ENCODE data around the gene AGBL3.

AGBL3 gene

DNA sequence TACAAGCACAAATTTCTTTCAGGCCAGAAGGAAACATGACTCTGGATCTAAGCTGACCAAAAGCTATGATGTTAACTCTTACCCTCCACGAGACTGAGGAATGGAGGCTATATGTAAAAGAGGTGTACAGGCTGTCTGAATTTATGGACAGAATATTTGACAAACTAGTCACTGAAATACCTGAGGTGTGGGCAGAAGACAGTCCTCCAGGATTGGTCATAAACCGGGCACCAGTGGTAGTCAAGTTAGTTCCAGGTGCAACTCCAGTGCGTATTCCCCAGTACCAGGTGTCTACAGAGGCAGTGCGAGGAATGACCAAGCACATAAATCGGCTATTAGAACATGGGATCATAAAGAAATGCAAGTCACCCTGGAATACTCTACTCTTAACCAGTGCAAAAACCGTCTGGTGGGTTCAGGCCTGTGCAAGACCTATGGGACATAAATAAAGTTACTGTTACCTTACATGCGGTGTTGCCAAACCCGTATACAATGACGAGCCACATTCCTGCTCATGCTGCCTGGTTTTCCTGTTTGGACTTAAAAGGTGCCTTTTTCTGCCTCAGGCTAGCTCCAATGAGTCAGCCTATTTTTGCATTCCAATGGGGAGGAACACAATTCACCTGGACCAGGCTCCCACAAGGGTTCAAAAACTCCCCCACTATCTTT is 190.9 kb downstream of the AGBL3 start:
- Histone ChIP-seq H3K4me1 (ENCODE audit: control insufficient read depth, insufficient read depth, low read length) (peaks cover 24% of the 10 kb centered on the region), H3K9ac (ENCODE audit: low read length) (no peak overlapping the region), H3K9me3 (ENCODE audit: control insufficient read depth, low read length) (peaks cover 7% of the 10 kb centered on the region), H3K27me3 (ENCODE audit: control insufficient read depth, insufficient read depth, low read length) (no peaks in the 10 kb centered on the region), H3K36me3 (ENCODE audit: control insufficient read depth, insufficient read depth, low read length) (no peaks in the 10 kb centered on the region), H3K4me3 (ENCODE audit: low read length) (no peak overlapping the region)

GRCh38 chr7:135178364-135178763 is 192.1 kb downstream of the AGBL3 start:
- no peaks in the 10 kb centered on the region for H3K36me3 ChIP-seq (ENCODE audit: control insufficient read depth, insufficient read depth, low read length)
- H3K9ac ChIP-seq (ENCODE audit: low read length) = no peak overlapping the region
- no peak overlapping the region for H3K4me3 ChIP-seq (ENCODE audit: low read length)
- peaks cover 24% of the 10 kb centered on the region for H3K4me1 ChIP-seq (ENCODE audit: control insufficient read depth, insufficient read depth, low read length)
- no peaks in the 10 kb centered on the region for H3K27me3 ChIP-seq (ENCODE audit: control insufficient read depth, insufficient read depth, low read length)
- H3K9me3 ChIP-seq (ENCODE audit: control insufficient read depth, low read length) = peaks cover 7% of the 10 kb centered on the region

- Histone ChIP-seq H3K4me1 (ENCODE audit: control insufficient read depth, insufficient read depth, low read length) (peaks cover 24% of the 10 kb centered on the region), H3K9me3 (ENCODE audit: control insufficient read depth, low read length) (peaks cover 7% of the 10 kb centered on the region)
Observed at GRCh38 chr7:135179321-135179925, 193.1 kb downstream of the AGBL3 start.

GRCh38 chr7:135180122-135180521 is 193.8 kb downstream of the AGBL3 start:
- Histone ChIP-seq H3K36me3 (ENCODE audit: control insufficient read depth, insufficient read depth, low read length) (no peaks in the 10 kb centered on the region), H3K4me3 (ENCODE audit: low read length) (peak overlapping the region; percentile 27), H3K9ac (ENCODE audit: low read length) (no peak overlapping the region), H3K9me3 (ENCODE audit: control insufficient read depth, low read length) (peaks cover 7% of the 10 kb centered on the region), H3K4me1 (ENCODE audit: control insufficient read depth, insufficient read depth, low read length) (peaks cover 24% of the 10 kb centered on the region), H3K27me3 (ENCODE audit: control insufficient read depth, insufficient read depth, low read length) (no peaks in the 10 kb centered on the region)

More at GRCh38 chr7:135179321-135179925, 193.1 kb downstream of the AGBL3 start:
- H3K9ac ChIP-seq (ENCODE audit: low read length) = no peak overlapping the region
- H3K27me3 ChIP-seq (ENCODE audit: control insufficient read depth, insufficient read depth, low read length) = no peaks in the 10 kb centered on the region
- peak overlapping the region; percentile 27 for H3K4me3 ChIP-seq (ENCODE audit: low read length)
- H3K36me3 ChIP-seq (ENCODE audit: control insufficient read depth, insufficient read depth, low read length) = no peaks in the 10 kb centered on the region

DNA sequence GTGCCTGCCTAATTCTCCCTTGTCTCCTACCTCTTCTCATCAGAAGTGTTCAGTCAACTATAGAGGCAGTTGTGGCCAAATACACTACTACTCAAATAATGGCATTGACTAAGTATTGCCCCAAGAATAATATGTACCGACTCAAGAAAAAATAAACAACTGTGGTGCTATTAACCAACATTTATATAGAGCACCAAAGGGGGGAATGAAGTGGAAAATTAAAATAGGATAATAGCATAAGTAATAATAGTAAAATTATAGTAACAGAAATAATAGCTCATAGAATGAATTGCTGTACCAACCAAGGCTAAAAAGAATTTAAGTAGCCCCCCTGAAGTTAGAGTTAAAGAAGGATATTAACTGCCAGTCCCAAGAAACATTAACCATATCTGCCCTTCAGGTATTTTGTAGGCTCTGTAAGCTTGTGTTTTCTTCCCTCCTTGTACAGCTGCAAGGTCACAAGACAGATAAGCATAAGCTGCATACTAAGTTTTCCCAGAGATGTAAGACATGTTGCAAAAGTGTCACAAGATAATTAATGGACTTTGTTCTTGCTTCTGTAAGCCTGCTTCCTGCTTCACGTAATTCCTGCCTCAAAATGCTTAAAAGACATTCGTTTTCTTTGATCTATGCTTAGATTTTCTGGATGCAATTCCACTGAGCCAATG is 195.1 kb downstream of the AGBL3 start:
- Histone ChIP-seq H3K9ac (ENCODE audit: low read length) (no peak overlapping the region), H3K9me3 (ENCODE audit: control insufficient read depth, low read length) (peaks cover 7% of the 10 kb centered on the region), H3K4me1 (ENCODE audit: control insufficient read depth, insufficient read depth, low read length) (peaks cover 24% of the 10 kb centered on the region), H3K36me3 (ENCODE audit: control insufficient read depth, insufficient read depth, low read length) (peaks cover 5% of the 10 kb centered on the region), H3K4me3 (ENCODE audit: low read length) (no peak overlapping the region), H3K27me3 (ENCODE audit: control insufficient read depth, insufficient read depth, low read length) (no peaks in the 10 kb centered on the region)

- no peak overlapping the region for H3K4me3 ChIP-seq (ENCODE audit: low read length)
- no peak overlapping the region for H3K9ac ChIP-seq (ENCODE audit: low read length)
- no peaks in the 10 kb centered on the region for H3K27me3 ChIP-seq (ENCODE audit: control insufficient read depth, insufficient read depth, low read length)
- H3K4me1 ChIP-seq (ENCODE audit: control insufficient read depth, insufficient read depth, low read length) = peaks cover 24% of the 10 kb centered on the region
- H3K9me3 ChIP-seq (ENCODE audit: control insufficient read depth, low read length) = peaks cover 7% of the 10 kb centered on the region
- peaks cover 5% of the 10 kb centered on the region for H3K36me3 ChIP-seq (ENCODE audit: control insufficient read depth, insufficient read depth, low read length)
Observed at GRCh38 chr7:135181929-135182678, 195.8 kb downstream of the AGBL3 start.

- Histone ChIP-seq H3K9ac (ENCODE audit: low read length) (no peak overlapping the region), H3K36me3 (ENCODE audit: control insufficient read depth, insufficient read depth, low read length) (peaks cover 5% of the 10 kb centered on the region), H3K9me3 (ENCODE audit: control insufficient read depth, low read length) (peaks cover 7% of the 10 kb centered on the region)
Observed at GRCh38 chr7:135183478-135183877, 197.2 kb downstream of the AGBL3 start.

DNA sequence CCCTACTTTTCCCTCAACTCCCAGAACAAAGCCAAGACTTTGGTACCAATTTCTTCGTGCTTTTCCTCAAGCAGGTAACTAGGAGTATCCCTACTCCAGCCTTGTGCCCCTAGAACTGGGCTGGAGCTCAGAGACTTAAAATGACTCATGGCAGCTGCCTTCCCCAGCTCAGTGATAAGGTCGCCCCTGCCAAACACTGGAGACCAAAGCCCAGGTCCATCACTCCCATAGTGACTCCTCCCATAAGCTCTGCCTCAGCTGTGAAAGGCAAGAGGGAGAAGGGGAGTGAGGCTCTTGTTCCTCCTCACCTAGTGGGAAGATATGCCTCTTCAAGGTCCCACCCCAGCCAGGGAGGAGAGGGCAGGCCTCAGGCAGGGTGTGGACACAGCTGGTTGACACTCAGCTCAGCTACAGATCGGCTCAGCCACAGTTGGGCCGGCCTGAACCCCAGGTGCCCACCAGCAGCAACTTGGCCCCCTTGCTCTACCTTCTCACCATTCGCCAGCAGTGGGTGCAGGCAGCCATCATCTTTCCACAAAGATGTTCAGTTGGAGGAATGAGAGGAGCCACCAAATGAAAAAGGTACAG is 198.0 kb downstream of the AGBL3 start:
- peaks cover 5% of the 10 kb centered on the region for H3K36me3 ChIP-seq (ENCODE audit: control insufficient read depth, insufficient read depth, low read length)

More at GRCh38 chr7:135183478-135183877, 197.2 kb downstream of the AGBL3 start:
- no peaks in the 10 kb centered on the region for H3K27me3 ChIP-seq (ENCODE audit: control insufficient read depth, insufficient read depth, low read length)
- no peak overlapping the region for H3K4me3 ChIP-seq (ENCODE audit: low read length)
- peaks cover 16% of the 10 kb centered on the region for H3K4me1 ChIP-seq (ENCODE audit: control insufficient read depth, insufficient read depth, low read length)

More for the DNA sequence above, 198.0 kb downstream of the AGBL3 start:
- no peaks in the 10 kb centered on the region for H3K27me3 ChIP-seq (ENCODE audit: control insufficient read depth, insufficient read depth, low read length)
- no peak overlapping the region for H3K9ac ChIP-seq (ENCODE audit: low read length)
- H3K4me1 ChIP-seq (ENCODE audit: control insufficient read depth, insufficient read depth, low read length) = peaks cover 16% of the 10 kb centered on the region
- H3K9me3 ChIP-seq (ENCODE audit: control insufficient read depth, low read length) = peaks cover 7% of the 10 kb centered on the region
- no peak overlapping the region for H3K4me3 ChIP-seq (ENCODE audit: low read length)

Measured in mucosa of stomach (tissue), 1 donor.